ENCODE data around the gene WIPF1.

Gene WIPF1

GRCh38 chr2:174595891-174596397, 1.7 kb downstream of the WIPF1 start:
- no peak for DNase-seq (ENCODE audit: low read depth, low spot score)

- no peak for DNase-seq (ENCODE audit: low read depth, low spot score)
Measured at GRCh38 chr2:174595116-174595809, 2.3 kb downstream of the WIPF1 start.

- DNase-seq (ENCODE audit: low read depth, low spot score) = no peak
Measured at GRCh38 chr2:174594456-174594855, 3.1 kb downstream of the WIPF1 start.

GRCh38 chr2:174593574-174594203, 3.9 kb downstream of the WIPF1 start:
- DNase-seq (ENCODE audit: low read depth, low spot score) = peak; percentile 54

GRCh38 chr2:174593041-174593440, 4.6 kb downstream of the WIPF1 start:
- DNase-seq (ENCODE audit: low read depth, low spot score) = no peak

GRCh38 chr2:174591740-174592139, 5.9 kb downstream of the WIPF1 start:
- no peak for DNase-seq (ENCODE audit: low read depth, low spot score)

- no peak for DNase-seq (ENCODE audit: low read depth, low spot score)
Measured at GRCh38 chr2:174590928-174591648, 6.5 kb downstream of the WIPF1 start.

GRCh38 chr2:174590346-174590745, 7.3 kb downstream of the WIPF1 start:
- DNase-seq (ENCODE audit: low read depth, low spot score) = no peak

GRCh38 chr2:174589334-174589733, 8.3 kb downstream of the WIPF1 start:
- DNase-seq (ENCODE audit: low read depth, low spot score) = no peak

- no peak for DNase-seq (ENCODE audit: low read depth, low spot score)
Measured at GRCh38 chr2:174588463-174588862, 9.1 kb downstream of the WIPF1 start.

GRCh38 chr2:174587579-174587978, 10.0 kb downstream of the WIPF1 start:
- no peak for DNase-seq (ENCODE audit: low read depth, low spot score)

- DNase-seq (ENCODE audit: low read depth, low spot score) = no peak
Measured at GRCh38 chr2:174586418-174587295, 10.9 kb downstream of the WIPF1 start.

- no peak for DNase-seq (ENCODE audit: low read depth, low spot score)
Measured at GRCh38 chr2:174585657-174586252, 11.8 kb downstream of the WIPF1 start.

GRCh38 chr2:174585146-174585545, 12.5 kb downstream of the WIPF1 start:
- DNase-seq (ENCODE audit: low read depth, low spot score) = no peak

- no peak for DNase-seq (ENCODE audit: low read depth, low spot score)
Measured at GRCh38 chr2:174581491-174581890, 16.1 kb downstream of the WIPF1 start.

GRCh38 chr2:174580951-174581350, 16.7 kb downstream of the WIPF1 start:
- no peak for DNase-seq (ENCODE audit: low read depth, low spot score)

GRCh38 chr2:174577967-174578589, 19.5 kb downstream of the WIPF1 start:
- no peak for DNase-seq (ENCODE audit: low read depth, low spot score)

- DNase-seq (ENCODE audit: low read depth, low spot score) = no peak
Measured at GRCh38 chr2:174575124-174575776, 22.4 kb downstream of the WIPF1 start.

GRCh38 chr2:174574657-174575056, 22.9 kb downstream of the WIPF1 start:
- no peak for DNase-seq (ENCODE audit: low read depth, low spot score)

GRCh38 chr2:174573621-174574081, 24.0 kb downstream of the WIPF1 start:
- DNase-seq (ENCODE audit: low read depth, low spot score) = no peak

Data from smooth muscle cell of the brain vasculature (primary cell).